A673 (cell line): ENCODE data around the gene TMEM156. TPM values are rescaled to one million over a fixed set of nuclear protein-coding genes. Genes with fewer than 3 reads are reported as not detected.
A peak's percentile ranks its signal among the peaks of the same experiment; 100 is the strongest.

ENCODE experiments used
- BruUV-seq: library from RNA; stranded (reverse); fragments of 400-500 nt; replicated peaks from 2 replicates; lab custom pipeline; 2021; lab: Mats Ljungman, UMichigan
- CTCF ChIA-PET: fragments of 300-600 bp; sonication (Branson Sonifier 250); formaldehyde crosslinking; loops from one replicate; lab custom pipeline; 2022; ENCODE audit warnings: antibody characterized with exemption; lab: Charles Lee
- POLR2A ChIA-PET: fragments of 300-600 bp; sonication (Branson Sonifier 250); formaldehyde crosslinking; loops from one replicate; lab custom pipeline; 2022; ENCODE audit warnings: antibody characterized with exemption; ENCODE audit not compliant: low non-redundant PET; lab: Charles Lee
- DNase-seq: peaks from one replicate; pipeline ENCODE4 v3.0.0-alpha.2; 2015; ENCODE audit warnings: low spot score
- H3K27ac ChIP-seq: fragments of 200-600 bp; sonication (generic); 2 replicates; pipeline ENCODE4 v1.5.1; 2016; ENCODE audit warnings: mixed run types, low read depth, mild to moderate bottlenecking, mixed read lengths, antibody characterized with exemption, low read length; ENCODE audit not compliant: poor library complexity, severe bottlenecking
- H3K27me3 ChIP-seq: fragments of 200-600 bp; sonication (generic); replicated peaks from 2 replicates; pipeline ENCODE4 v1.6.1; 2017; ENCODE audit warnings: mixed run types, low read depth, mild to moderate bottlenecking, mixed read lengths, antibody characterized with exemption, low read length; ENCODE audit not compliant: insufficient read depth, poor library complexity
- H3K36me3 ChIP-seq: fragments of 200-600 bp; sonication (generic); 2 replicates; pipeline ENCODE4 v1.6.1; 2016; ENCODE audit warnings: mixed run types, mild to moderate bottlenecking, mixed read lengths, antibody characterized with exemption, low read length; ENCODE audit not compliant: insufficient read depth, poor library complexity, severe bottlenecking
- H3K4me1 ChIP-seq: fragments of 200-600 bp; sonication (generic); 2 replicates; pipeline ENCODE4 v1.6.1; 2017; ENCODE audit warnings: mixed run types, mild to moderate bottlenecking, mixed read lengths, antibody characterized with exemption, low read length; ENCODE audit not compliant: insufficient read depth, poor library complexity, severe bottlenecking
- H3K4me3 ChIP-seq: fragments of 200-600 bp; sonication (generic); 2 replicates; pipeline ENCODE4 v1.5.1; 2016; ENCODE audit warnings: low read depth, mixed run types, mild to moderate bottlenecking, mixed read lengths, low read length; ENCODE audit not compliant: poor library complexity, severe bottlenecking
- H3K9me3 ChIP-seq: fragments of 200-600 bp; sonication (generic); 2 replicates; pipeline ENCODE4 v1.6.1; 2016; ENCODE audit warnings: mixed run types, low read depth, mild to moderate bottlenecking, mixed read lengths, antibody characterized with exemption, low read length; ENCODE audit not compliant: poor library complexity, severe bottlenecking
- EZH2 ChIP-seq: fragments of 200-600 bp; sonication (generic); IDR thresholded peaks from 2 replicates; pipeline ENCODE4 v1.6.1; 2017; ENCODE audit warnings: borderline replicate concordance, low read depth, mild to moderate bottlenecking, mixed read lengths, antibody characterized with exemption, low read length; ENCODE audit not compliant: poor library complexity, severe bottlenecking
- intact Hi-C: fragments of 100-400 bp; cut with micrococcal nuclease; formaldehyde crosslinking; loops from one replicate; pipeline ENCODE4 v1.10.0; 2022; ENCODE audit not compliant: unreplicated experiment
- total RNA-seq: library from RNA; stranded (reverse); gene quantifications from 2 replicates; pipeline ENCODE4 v1.2.3, GENCODE V29; 2021
- TF ChIP-seq, protein P1 (sequence below): fragments of 300-800, 200-600 bp; sonication (generic); conservative IDR thresholded peaks from 2 replicates; pipeline ENCODE4 v1.5.1; 2017; ENCODE audit warnings: low read depth, mild to moderate bottlenecking, antibody characterized with exemption, low read length, moderate library complexity, mixed read lengths

The TMEM156 gene
- total RNA-seq, 1 experiment from 2014 or later, result not detected

DNA sequence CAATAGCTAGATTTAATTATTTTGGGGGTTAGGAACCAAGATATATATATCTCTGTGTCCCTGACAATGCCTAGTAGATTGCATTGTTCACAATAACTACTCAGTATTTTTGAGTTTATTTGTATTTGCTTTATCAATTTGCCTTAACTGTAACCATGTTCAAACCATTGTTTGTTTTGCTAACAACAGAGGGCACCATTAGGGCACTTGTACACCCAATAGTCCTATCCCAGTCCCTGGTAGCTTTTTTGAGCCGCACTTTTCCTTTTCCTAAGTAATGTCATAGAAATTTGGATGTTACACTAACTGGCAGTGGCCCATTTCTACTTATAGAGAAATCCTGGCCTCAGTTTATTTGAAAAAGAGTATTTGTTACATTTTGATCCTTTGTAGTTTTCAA lies 29.2 kb upstream of the TMEM156 start:
- Histone ChIP-seq H3K9me3 (no peaks in the 10 kb centered on the region), H3K4me3 (no peak overlapping the region), H3K4me1 (no peaks in the 10 kb centered on the region), H3K36me3 (no peaks in the 10 kb centered on the region), H3K27me3 (no peaks in the 10 kb centered on the region), H3K27ac (no peak overlapping the region)
- TF ChIP-seq, protein P1, sequence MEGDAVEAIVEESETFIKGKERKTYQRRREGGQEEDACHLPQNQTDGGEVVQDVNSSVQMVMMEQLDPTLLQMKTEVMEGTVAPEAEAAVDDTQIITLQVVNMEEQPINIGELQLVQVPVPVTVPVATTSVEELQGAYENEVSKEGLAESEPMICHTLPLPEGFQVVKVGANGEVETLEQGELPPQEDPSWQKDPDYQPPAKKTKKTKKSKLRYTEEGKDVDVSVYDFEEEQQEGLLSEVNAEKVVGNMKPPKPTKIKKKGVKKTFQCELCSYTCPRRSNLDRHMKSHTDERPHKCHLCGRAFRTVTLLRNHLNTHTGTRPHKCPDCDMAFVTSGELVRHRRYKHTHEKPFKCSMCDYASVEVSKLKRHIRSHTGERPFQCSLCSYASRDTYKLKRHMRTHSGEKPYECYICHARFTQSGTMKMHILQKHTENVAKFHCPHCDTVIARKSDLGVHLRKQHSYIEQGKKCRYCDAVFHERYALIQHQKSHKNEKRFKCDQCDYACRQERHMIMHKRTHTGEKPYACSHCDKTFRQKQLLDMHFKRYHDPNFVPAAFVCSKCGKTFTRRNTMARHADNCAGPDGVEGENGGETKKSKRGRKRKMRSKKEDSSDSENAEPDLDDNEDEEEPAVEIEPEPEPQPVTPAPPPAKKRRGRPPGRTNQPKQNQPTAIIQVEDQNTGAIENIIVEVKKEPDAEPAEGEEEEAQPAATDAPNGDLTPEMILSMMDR, result no peak
- TF ChIP-seq EZH2, result no peak
- DNase-seq, result no peak
- POLR2A ChIA-PET, result no interaction called here
- CTCF ChIA-PET, result no interaction called here
- intact Hi-C loops, result no loop called here
- no TSS peak for BruUV-seq

DNA sequence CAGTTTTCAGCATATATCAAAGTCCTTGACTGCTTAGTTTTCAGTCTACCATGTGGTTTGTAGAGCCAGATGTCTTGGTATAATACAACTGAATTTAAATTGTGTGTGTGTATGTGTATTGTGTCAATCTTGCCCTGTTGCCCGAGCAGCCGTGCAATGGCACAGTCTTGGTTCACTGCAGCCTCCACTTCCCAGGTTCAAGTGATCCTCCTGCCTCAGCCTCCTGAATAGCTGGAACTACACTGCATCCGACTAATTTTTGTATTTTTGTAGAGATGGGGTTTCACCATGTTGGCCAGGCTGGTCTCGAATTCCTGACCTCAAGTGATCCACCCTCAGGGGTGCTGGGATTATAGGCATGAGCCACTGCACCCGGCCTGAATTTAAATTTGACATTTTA lies 23.8 kb upstream of the TMEM156 start:
- peaks cover 22% of the 10 kb centered on the region for H3K4me1 ChIP-seq
- ChIA-PET POLR2A (no interaction called here), CTCF (no interaction called here)
- DNase-seq, result no peak
- no peaks in the 10 kb centered on the region for H3K27me3 ChIP-seq
- no peak overlapping the region for H3K27ac ChIP-seq
- BruUV-seq, result no TSS peak
- no peaks in the 10 kb centered on the region for H3K9me3 ChIP-seq
- H3K4me3 ChIP-seq, result no peak overlapping the region
- intact Hi-C loops, result no loop called here
- H3K36me3 ChIP-seq, result no peaks in the 10 kb centered on the region
- TF ChIP-seq, protein P1, result no peak

DNA sequence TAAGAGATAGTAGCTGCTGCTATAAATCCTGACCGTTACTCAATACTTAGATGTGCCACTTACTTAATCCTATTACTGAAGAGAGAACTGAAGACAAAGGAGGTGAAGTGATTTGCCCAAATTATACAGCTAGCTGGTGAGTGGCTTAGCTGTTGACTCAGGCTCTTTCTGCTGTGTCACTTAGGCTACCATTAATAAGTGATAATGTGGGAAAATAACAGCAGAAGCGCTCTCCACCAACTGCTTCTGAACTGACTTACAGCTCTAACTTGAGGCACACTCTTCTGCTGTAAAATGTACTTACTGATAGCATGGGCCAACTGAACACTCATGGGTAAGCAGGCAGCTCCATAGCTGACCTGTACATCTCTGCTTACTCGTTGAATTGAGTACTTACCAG lies 22.3 kb upstream of the TMEM156 start:
- H3K27me3 ChIP-seq, result no peaks in the 10 kb centered on the region
- BruUV-seq, result no TSS peak
- H3K36me3 ChIP-seq, result no peaks in the 10 kb centered on the region
- no peak overlapping the region for H3K4me3 ChIP-seq
- ChIA-PET CTCF (no interaction called here), POLR2A (no interaction called here)
- H3K27ac ChIP-seq, result peak overlapping the region; percentile 14
- peak; percentile 93 for DNase-seq
- H3K4me1 ChIP-seq, result peaks cover 22% of the 10 kb centered on the region
- intact Hi-C loops, result no loop called here
- TF ChIP-seq EZH2, result no peak
- TF ChIP-seq, protein P1, result no peak
- no peaks in the 10 kb centered on the region for H3K9me3 ChIP-seq
